Measurements from ENCODE around the gene C9orf43.

DNA sequence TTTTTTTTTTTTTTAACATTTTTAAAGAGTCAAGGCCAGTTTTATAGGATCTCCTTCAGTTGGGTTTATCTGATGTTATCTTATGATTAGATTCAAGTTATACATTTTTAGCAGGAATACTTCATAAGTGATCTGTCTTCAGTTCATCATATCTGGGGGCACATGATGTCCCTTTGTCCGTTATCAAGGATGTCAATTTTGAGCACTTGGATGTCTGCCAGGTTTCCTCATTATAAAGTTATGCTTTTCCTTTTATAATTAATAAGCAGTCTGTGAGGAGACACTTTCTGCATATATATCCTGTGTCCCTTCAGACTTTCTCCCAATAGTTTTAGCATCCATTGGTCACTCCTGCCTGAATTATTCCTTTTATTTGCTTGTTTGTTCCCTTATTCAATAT lies 45.6 kb upstream of the C9orf43 start:
- TF ChIP-seq, protein P1, sequence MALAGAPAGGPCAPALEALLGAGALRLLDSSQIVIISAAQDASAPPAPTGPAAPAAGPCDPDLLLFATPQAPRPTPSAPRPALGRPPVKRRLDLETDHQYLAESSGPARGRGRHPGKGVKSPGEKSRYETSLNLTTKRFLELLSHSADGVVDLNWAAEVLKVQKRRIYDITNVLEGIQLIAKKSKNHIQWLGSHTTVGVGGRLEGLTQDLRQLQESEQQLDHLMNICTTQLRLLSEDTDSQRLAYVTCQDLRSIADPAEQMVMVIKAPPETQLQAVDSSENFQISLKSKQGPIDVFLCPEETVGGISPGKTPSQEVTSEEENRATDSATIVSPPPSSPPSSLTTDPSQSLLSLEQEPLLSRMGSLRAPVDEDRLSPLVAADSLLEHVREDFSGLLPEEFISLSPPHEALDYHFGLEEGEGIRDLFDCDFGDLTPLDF (CRISPR knock-in tag; IDR thresholded peaks at IDR 0.05), result no peak
- no peak for TF ChIP-seq ZNF423 (CRISPR knock-in tag; IDR thresholded peaks at IDR 0.05)
- TF ChIP-seq, protein P2, sequence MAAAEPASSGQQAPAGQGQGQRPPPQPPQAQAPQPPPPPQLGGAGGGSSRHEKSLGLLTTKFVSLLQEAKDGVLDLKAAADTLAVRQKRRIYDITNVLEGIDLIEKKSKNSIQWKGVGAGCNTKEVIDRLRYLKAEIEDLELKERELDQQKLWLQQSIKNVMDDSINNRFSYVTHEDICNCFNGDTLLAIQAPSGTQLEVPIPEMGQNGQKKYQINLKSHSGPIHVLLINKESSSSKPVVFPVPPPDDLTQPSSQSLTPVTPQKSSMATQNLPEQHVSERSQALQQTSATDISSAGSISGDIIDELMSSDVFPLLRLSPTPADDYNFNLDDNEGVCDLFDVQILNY (CRISPR knock-in tag; IDR thresholded peaks at IDR 0.05), result no peak
